Cardiac muscle cell (in vitro differentiated cells and primary cell): ENCODE measurements around the gene WDR53. TPM values are rescaled to one million over a fixed set of nuclear protein-coding genes. Genes with fewer than 3 reads are reported as not detected.
A peak's percentile ranks its signal among the peaks of the same experiment; 100 is the strongest.
"Not testable (repeated sequence)": the region's sequence is repeated elsewhere in the genome, so short reads cannot be mapped to it uniquely, and the experiment has no call there.

Experiments
- DNase-seq, 2 donors: peaks; one replicate each; pipeline versions ENCODE4 v3.0.0 to v3.0.0-alpha.2; 2010 to 2017; ENCODE audit warnings: low read depth in 1 of 2, low spot score in 1 of 2
- H3K27ac ChIP-seq: fragments of 200-600 bp; sonication (generic); 2 replicates; pipeline ENCODE4 v1.5.1; 2016
- H3K27me3 ChIP-seq: fragments of 200-600 bp; sonication (generic); 2 replicates; pipeline ENCODE4 v1.6.0; 2016; ENCODE audit warnings: control low read depth
- H3K36me3 ChIP-seq: fragments of 200-600 bp; sonication (generic); 2 replicates; pipeline ENCODE4 v1.5.1; 2016; ENCODE audit warnings: control low read depth
- H3K4me1 ChIP-seq: fragments of 200-600 bp; sonication (generic); 2 replicates; pipeline ENCODE4 v1.8.1; 2017; ENCODE audit warnings: low read depth, mild to moderate bottlenecking, mixed run types
- H3K4me3 ChIP-seq: fragments of 200-600 bp; sonication (generic); 2 replicates; pipeline ENCODE4 v1.5.1; 2016; ENCODE audit warnings: mild to moderate bottlenecking
- H3K9me3 ChIP-seq: fragments of 200-600 bp; sonication (generic); 2 replicates; pipeline ENCODE4 v1.5.1; 2017; ENCODE audit warnings: low read depth, mild to moderate bottlenecking, control low read depth
- polyA plus RNA-seq: library from polyadenylated mRNA; unstranded; fragments of >200 nt; fragmentation: Nextera tagmentation; extraction: Ambion mirVana; gene quantifications from 2 replicates; pipeline ENCODE4 v1.2.1, GENCODE V29; 2016
- total RNA-seq: library from RNA; depleted of rRNA; stranded (reverse); fragments of >200 nt; gene quantifications from 2 replicates; pipeline ENCODE4 v1.2.3, GENCODE V29; 2016
- TF ChIP-seq, protein P1 (sequence below): IDR thresholded peaks from 2 replicates; pipeline ENCODE4 v1.5.1; 2012; ENCODE audit warnings: low read depth, mild to moderate bottlenecking, low read length

WDR53 gene
- total RNA-seq (8.9 and 10.3 TPM in 2 replicates), polyA plus RNA-seq (9.5 and 11.2 TPM in 2 replicates)

DNA sequence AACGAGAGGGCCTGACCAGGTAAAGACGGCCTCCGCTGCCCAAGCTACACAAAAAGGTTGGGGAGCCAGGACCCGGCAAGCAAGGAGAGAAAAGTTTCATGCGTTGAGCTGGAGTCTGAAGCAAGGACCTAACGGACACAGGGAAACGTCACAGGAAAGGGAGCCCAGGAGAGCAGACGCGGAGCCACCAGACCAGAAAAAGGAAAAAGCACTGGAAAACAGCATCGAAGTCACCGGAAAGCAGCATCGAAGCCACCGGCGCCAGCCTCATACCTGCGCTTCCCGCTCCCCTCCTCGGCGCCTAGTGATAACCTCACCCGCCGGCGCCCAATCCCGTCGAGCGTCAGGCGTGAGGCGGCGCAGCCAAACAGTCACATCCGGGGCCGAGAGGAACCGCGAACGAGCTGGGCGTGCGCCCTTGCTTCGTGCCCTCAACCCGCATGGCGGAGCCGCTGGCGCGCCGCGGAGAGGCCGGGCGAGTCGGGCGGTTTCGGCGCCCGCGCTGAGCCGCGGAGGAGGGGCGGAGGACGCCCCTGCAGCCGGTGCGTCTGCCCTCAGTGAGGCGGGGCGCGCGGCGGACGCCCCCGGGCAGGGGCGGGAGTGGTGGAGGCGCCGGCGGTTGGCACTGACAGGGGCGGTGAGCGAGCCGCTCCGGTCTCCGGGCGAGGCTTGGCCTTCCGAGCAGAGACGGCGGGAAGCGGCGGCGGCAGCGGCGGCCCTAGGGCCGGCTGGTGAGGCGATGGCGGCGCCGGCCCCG is at the start of gene WDR53, which contains the start of gene FBXO45:
Gene WDR53 (minus strand): TSS at position 309 of the 757 bp plus-strand sequence. CDS start 7,079 bp downstream, outside the sequence.
Gene FBXO45 (plus strand): TSS at position 415 of the 757 bp plus-strand sequence. CDS start 325 bp downstream, at position 740.
- peaks cover 12% of the 10 kb centered on the region for H3K4me1 ChIP-seq
- no peaks in the 10 kb centered on the region for H3K36me3 ChIP-seq
- TF ChIP-seq, protein P1, sequence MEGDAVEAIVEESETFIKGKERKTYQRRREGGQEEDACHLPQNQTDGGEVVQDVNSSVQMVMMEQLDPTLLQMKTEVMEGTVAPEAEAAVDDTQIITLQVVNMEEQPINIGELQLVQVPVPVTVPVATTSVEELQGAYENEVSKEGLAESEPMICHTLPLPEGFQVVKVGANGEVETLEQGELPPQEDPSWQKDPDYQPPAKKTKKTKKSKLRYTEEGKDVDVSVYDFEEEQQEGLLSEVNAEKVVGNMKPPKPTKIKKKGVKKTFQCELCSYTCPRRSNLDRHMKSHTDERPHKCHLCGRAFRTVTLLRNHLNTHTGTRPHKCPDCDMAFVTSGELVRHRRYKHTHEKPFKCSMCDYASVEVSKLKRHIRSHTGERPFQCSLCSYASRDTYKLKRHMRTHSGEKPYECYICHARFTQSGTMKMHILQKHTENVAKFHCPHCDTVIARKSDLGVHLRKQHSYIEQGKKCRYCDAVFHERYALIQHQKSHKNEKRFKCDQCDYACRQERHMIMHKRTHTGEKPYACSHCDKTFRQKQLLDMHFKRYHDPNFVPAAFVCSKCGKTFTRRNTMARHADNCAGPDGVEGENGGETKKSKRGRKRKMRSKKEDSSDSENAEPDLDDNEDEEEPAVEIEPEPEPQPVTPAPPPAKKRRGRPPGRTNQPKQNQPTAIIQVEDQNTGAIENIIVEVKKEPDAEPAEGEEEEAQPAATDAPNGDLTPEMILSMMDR, result no peak
- peak within 1 kb of the TSS; percentile 85 for H3K27ac ChIP-seq
- peak within 1 kb of the TSS; percentile 84 for H3K4me3 ChIP-seq
- peak; percentile 97 to 98 for DNase-seq
- H3K9me3 ChIP-seq, result no peaks in the 10 kb centered on the region
- no peaks in the 10 kb centered on the region for H3K27me3 ChIP-seq

- Histone ChIP-seq H3K4me3 (no peak overlapping the region), H3K9me3 (no peaks in the 10 kb centered on the region), H3K4me1 (peaks cover 20% of the 10 kb centered on the region), H3K27me3 (no peaks in the 10 kb centered on the region), H3K27ac (no peak overlapping the region), H3K36me3 (no peaks in the 10 kb centered on the region)
- DNase-seq, result no peak
- TF ChIP-seq, protein P1, result no peak
These were observed 48.9 kb upstream of the WDR53 start for GRCh38 chr3:196617256-196617655.

GRCh38 chr3:196615234-196615633 is 46.9 kb upstream of the WDR53 start:
- H3K36me3 ChIP-seq, H3K4me3 ChIP-seq, H3K27ac ChIP-seq, H3K9me3 ChIP-seq, DNase-seq, H3K27me3 ChIP-seq: not testable (repeated sequence)
- peaks cover 17% of the 10 kb centered on the region for H3K4me1 ChIP-seq

- Histone ChIP-seq H3K27ac (peak overlapping the region; percentile 28), H3K36me3 (no peaks in the 10 kb centered on the region), H3K4me3 (no peak overlapping the region), H3K4me1 (peaks cover 3% of the 10 kb centered on the region), H3K9me3 (no peaks in the 10 kb centered on the region), H3K27me3 (no peaks in the 10 kb centered on the region)
- TF ChIP-seq, protein P1, result no peak
- DNase-seq, result peak in 1 of 2 donors; percentile 24
These were observed 43.6 kb upstream of the WDR53 start for GRCh38 chr3:196611761-196612483.

- Histone ChIP-seq H3K36me3 (no peaks in the 10 kb centered on the region), H3K27me3 (no peaks in the 10 kb centered on the region)
- TF ChIP-seq, protein P1, result no peak
These were observed 41.6 kb upstream of the WDR53 start for GRCh38 chr3:196609805-196610515.

More at GRCh38 chr3:196609805-196610515, 41.6 kb upstream of the WDR53 start:
- Histone ChIP-seq H3K4me3 (no peak overlapping the region), H3K4me1 (peaks cover 3% of the 10 kb centered on the region), H3K27ac (no peak overlapping the region), H3K9me3 (no peaks in the 10 kb centered on the region)
- DNase-seq, result no peak
